ENCODE measurements around the gene B4GALNT3.

The B4GALNT3 gene

DNA sequence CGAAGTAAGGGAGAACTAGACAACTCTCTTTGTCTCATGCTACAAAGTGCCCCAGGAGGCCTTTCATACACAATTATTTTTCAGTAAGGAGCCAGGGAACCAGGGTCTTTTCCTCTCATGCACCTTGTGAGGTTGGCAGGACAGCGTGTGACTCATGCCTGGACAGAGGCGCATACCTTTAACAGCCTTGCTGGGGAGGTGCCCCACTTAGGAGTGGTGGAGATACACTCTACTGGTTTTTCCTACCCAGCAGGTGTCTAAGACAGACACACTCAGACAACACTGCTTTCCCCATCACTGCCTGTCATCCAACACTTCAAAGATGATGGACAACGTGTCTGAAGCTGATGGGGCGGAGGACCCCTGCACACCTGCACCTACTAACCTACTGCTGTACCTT is 49.1 kb downstream of the B4GALNT3 start:
- no peak for DNase-seq (ENCODE audit: low read depth, low spot score)

GRCh38 chr12:509500-509899 is 49.8 kb downstream of the B4GALNT3 start:
- no peak for DNase-seq (ENCODE audit: low read depth, low spot score)

DNA sequence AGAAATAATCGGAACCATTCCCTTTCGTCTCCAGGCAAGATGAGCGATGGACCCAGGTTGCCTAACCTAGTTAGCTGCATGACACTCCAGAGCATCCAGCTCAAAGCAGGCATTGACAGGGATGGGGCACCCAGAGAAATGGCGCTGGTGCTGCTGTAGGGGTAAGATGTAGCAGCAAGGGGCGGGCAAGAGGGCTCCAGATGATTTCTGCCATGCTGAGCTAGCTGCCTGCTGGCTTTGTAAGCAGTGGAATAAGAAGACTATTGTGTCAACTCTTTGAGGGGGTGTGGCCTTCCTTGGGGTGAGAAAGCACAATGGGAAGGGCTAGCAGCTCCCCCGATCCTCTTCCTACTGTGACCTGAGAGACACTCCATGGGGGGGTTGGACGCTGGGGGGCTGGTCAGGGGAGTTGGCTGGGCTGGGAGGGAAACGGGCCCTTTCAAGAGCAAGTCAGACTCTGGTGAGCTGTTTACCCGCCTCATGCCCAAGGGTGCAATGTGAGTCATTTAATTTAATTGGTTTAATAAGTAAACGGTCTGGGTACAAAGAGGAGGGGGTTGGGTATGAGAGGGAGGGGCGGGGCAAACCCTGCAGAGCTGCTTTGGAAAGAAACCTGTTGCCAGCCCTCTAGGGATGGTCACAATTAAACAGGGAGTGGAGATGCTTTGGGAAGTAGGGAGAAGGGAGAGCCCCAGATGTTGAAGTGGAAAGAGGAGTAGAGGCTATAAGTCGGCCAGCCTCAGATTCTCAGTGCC is 50.5 kb downstream of the B4GALNT3 start:
- DNase-seq (ENCODE audit: low read depth, low spot score) = peak; percentile 4

DNA sequence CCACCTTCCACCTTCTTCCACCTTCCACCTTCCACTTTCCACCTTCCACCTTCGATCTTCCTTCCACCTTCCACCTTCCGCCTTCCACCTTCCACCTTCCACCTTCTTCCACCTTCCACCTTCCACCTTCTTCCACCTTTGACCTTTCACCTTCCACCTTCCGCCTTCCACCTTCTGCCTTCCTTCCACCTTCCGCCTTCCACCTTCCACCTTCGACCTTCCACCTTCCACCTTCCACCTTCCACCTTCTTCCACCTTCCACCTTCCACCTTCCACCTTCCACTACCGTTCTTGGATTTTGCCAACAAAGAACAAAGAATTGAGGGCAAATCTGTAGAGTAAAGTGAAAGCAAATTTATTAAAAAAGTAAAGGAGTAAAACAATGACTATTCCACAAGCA is 53.2 kb downstream of the B4GALNT3 start:
- DNase-seq (ENCODE audit: low read depth, low spot score) = no peak

- no peak for DNase-seq (ENCODE audit: low read depth, low spot score)
Observed at GRCh38 chr12:513446-513845, 53.7 kb downstream of the B4GALNT3 start.

DNA sequence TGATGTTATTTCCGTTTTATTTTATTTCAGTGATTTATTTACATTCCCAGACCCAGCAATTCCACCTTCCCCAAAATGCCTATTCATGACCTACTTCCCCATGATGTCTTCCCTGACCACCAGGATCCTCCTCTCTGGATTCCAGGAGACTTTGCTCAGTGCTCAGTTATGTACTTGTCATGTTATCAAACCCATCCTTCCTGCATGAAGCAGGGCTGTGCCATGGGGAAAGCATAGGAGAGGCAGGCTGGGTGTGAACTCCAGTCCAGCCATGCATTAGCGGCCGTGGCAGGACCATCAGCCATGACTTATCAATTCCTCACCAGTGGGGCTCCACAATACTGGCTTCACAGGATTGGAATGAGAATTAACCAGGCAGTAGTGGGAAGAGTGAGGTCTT is 57.8 kb downstream of the B4GALNT3 start:
- no peak for DNase-seq (ENCODE audit: low read depth, low spot score)

- DNase-seq (ENCODE audit: low read depth, low spot score) = no peak
Observed at GRCh38 chr12:520119-520518, 60.4 kb downstream of the B4GALNT3 start.

DNA sequence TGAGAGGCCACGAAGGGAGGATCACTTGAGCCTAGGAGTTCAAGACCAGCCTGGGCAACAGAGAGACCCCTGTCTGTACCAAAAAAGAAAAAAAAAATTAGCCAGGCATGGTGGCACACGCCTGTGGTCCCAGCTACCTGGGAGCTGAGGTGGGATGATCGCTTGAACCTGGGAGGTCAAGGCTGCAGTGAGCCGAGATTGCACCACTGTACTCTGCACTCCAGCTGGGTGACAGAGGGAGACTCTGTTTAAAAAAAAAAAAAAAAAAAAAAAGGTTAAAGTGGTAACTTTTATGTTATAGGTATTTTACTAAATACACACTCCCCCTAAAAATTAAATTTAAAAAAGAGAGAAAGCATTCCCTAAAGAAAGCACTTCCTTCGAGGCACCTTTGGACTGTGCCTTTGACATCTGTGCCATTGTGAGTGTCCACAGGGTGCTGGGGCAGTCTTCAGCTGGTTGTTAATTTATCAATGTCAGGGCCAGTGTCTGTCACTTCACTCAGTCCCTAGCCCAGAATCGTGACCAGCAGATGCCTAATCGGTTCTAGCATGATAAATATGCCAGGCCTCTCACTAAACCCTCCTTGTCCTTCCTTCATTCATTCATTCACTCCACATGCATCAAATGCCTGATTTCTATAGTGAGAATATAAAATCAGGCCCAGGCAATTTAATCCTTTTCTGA is 63.1 kb downstream of the B4GALNT3 start:
- DNase-seq (ENCODE audit: low read depth, low spot score) = no peak

- no peak for DNase-seq (ENCODE audit: low read depth, low spot score)
Observed at GRCh38 chr12:524167-524951, 64.6 kb downstream of the B4GALNT3 start.

- DNase-seq (ENCODE audit: low read depth, low spot score) = no peak
Observed at GRCh38 chr12:526089-526488, 66.3 kb downstream of the B4GALNT3 start.

DNA sequence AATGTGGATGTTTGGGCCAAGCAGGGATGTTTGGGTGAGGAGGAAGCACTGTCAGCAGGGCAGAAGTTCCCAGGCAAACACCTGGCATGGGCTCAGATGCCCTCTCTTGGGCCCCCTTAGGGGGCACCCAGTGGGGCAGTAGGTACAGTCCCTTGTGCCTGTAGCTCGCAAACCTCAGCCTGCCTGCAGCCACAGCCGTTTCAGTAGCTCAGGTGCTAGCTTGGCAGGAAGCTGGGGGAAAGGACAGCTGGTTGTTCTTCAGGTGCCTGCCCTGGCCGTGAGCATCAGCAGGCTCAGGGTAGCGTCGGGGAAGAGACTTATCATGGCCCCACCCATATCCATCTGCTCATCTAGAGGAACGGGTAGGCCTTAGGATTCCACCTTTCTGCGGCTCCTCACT is 67.5 kb downstream of the B4GALNT3 start:
- no peak for DNase-seq (ENCODE audit: low read depth, low spot score)

- DNase-seq (ENCODE audit: low read depth, low spot score) = no peak
Observed at GRCh38 chr12:527729-528128, 68.0 kb downstream of the B4GALNT3 start.

DNA sequence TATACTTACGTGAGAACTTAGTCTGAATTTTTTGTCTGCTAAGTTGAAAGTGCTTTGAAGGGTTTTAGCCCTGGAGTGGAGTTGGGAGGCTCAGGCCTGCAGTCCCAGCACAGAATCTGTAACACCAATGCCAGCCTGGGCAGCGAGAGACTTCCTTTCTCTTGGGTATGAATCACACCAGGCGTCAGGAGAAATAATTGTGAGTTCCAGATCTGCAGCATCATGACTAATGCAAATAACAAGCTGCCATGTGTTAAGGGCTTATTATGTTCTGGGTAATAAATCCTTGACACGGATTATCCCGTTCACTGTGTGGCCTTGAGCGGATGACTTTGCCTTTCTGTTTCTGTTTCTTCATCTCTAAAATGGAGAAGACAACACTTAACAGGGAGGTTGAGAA is 70.6 kb downstream of the B4GALNT3 start:
- no peak for DNase-seq (ENCODE audit: low read depth, low spot score)

GRCh38 chr12:530821-531220 is 71.1 kb downstream of the B4GALNT3 start:
- DNase-seq (ENCODE audit: low read depth, low spot score) = no peak

GRCh38 chr12:531951-532585 is 72.3 kb downstream of the B4GALNT3 start:
- DNase-seq (ENCODE audit: low read depth, low spot score) = no peak

DNA sequence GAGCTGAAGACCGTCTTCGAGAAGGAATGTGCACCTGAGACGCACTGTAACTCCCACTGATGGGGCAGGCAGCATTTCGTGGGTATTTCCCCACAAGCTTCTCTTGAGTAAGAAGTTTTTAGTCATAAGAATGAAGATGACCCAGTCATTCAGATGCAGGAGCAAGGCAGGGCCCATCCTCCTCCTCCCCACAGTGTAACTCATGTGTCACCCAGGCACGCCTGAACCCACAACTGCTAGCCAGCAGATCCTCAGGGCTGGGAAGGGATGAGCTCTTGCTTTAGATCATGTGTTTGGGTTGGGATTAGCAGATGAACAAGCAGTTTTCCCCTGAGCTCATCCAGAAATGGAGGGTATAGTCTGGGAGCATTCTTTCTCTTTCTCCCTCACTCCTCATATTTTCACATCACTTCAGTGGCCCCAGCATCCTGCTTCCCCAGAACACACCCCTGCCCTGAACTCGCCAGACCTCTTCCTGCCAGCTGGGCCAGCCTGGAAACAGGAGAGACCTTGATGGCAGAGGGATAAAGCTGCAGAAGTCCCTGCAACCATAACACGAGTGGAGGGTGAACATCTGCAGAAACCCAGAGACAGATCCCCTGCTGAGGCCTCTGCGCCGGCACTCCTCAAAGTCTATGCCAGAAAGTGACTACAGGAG is 73.3 kb downstream of the B4GALNT3 start:
- DNase-seq (ENCODE audit: low read depth, low spot score) = no peak

DNA sequence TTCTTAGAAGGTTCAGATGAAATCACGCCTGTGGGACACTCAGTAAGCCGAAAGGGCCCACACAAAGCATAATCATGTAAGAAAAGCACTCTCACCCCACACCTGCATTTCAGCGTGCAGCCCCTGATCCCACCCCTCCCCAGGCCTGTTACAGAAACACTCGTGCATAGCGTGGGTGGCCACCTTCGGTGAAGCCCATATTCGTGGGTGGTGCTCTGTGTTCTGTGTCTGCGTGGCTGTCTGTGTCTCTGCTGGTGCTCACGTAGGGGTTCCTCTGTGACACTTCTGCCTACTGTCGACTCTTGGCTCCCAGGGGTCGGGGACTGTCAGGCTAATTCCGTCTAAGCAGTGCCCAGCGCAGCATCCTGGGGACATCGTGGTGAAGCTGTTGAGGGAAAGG is 74.0 kb downstream of the B4GALNT3 start:
- DNase-seq (ENCODE audit: low read depth, low spot score) = no peak

- no peak for DNase-seq (ENCODE audit: low read depth, low spot score)
Observed at GRCh38 chr12:534216-534615, 74.5 kb downstream of the B4GALNT3 start.

DNA sequence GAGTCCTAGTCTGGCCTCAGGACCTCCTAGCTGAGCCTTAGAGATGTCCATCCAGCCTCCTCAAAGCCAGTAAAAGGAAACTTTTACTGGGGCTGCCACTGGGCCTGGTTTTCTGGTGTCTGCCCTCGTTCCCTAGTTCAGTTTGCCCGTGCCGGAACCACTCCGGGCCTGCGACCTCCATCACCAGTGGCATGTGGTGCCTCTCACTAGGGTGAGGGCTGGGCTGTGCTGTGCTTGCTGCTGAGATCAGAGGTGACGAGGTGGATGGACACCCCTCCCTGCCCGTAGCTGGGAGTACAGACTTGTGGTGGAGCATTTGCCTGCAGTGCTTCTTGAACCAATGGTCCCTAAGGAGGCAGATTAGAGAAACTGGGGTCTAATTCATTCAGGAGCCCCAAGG is 75.7 kb downstream of the B4GALNT3 start:
- no peak for DNase-seq (ENCODE audit: low read depth, low spot score)

DNA sequence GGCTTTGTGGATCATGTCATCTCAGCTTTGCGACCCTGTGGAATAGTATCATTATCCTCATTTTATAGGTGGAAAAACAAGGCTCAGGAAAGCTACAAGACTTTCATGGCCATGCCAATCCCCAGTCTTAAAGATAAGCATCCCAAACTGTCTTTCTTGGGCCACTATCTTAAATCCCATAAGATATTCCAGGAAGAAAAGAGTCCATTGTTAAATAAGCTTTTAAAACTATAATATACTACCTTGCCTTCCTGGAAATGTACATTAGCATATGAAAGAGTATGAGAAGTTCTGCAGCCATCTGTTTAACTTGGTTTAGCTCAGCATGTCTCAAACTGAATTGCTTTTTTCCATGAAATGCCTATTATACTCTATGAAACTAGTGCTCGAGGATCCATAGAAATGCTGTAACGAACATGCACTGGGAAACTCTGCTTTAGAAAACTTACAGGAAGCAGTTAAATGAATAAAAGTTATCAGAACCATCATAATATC is 77.1 kb downstream of the B4GALNT3 start:
- no peak for DNase-seq (ENCODE audit: low read depth, low spot score)

DNA sequence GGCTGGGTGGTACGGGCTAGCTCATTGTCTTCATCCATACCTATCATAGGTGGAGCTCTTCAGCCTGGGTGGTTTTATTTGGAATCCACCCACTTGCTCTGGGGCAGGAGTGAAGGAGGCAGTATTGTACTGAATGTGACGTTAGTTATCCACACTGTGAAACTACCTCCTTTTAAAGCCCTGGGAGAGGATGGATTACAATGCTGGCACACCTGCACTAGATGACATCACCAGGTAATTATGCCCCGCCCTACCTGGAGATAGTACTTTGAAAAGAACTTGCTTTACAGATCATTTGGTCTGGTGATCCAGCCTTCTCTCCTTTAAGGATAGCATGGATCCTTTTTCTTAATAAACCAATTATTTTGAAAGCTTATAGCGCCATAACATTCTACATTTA is 78.0 kb downstream of the B4GALNT3 start:
- DNase-seq (ENCODE audit: low read depth, low spot score) = no peak

All from brain pericyte (primary cell).